IMR-90 (cell line): ENCODE data around the gene FAH. TPM values are rescaled to one million over a fixed set of nuclear protein-coding genes. Genes with fewer than 3 reads are reported as not detected.

ENCODE experiments used
- ATAC-seq: fragments of 200-7000 bp; cut with Tn5 transposase; 2 replicates; pipeline ENCODE4 v1.9.1; 2020; ENCODE audit warnings: low read depth, mild to moderate bottlenecking, moderate library complexity
- BruUV-seq: library from RNA; stranded (reverse); fragments of 400-500 nt; replicated peaks from 2 replicates; lab custom pipeline; 2021; lab: Mats Ljungman, UMichigan
- CTCF ChIA-PET: fragments of 300-600 bp; formaldehyde crosslinking; extraction: SDS; loops from one replicate; lab custom pipeline; 2021; ENCODE audit warnings: antibody characterized with exemption; lab: Yijun Ruan, JAX
- POLR2A ChIA-PET: fragments of 300-600 bp; sonication (Branson Sonifier 250); formaldehyde crosslinking; loops from one replicate; lab custom pipeline; 2022; ENCODE audit warnings: antibody characterized with exemption; ENCODE audit not compliant: unreplicated experiment; lab: Charles Lee
- DNase-seq: peaks from one replicate; pipeline ENCODE4 v3.0.0; 2013
- H2AFZ ChIP-seq: replicated peaks from 2 replicates; pipeline ENCODE3; 2013; ENCODE audit warnings: low read length, mild to moderate bottlenecking; ENCODE audit not compliant: poor library complexity
- H2AK5ac ChIP-seq: 2 replicates; pipeline ENCODE4 v1.6.1; 2013; ENCODE audit warnings: low read depth, low read length, inconsistent platforms
- H2AK9ac ChIP-seq: replicated peaks from 2 replicates; pipeline ENCODE3; 2013; ENCODE audit warnings: mild to moderate bottlenecking, low read depth, low read length, moderate library complexity; ENCODE audit not compliant: poor library complexity
- H2BK120ac ChIP-seq: 2 replicates; pipeline ENCODE4 v1.6.1; 2013; ENCODE audit warnings: low read depth, low read length, inconsistent platforms
- H2BK15ac ChIP-seq: 3 replicates; pipeline ENCODE4 v1.6.1; 2013; ENCODE audit warnings: low read depth, low read length, inconsistent platforms
- H2BK20ac ChIP-seq: 2 replicates; pipeline ENCODE4 v1.6.1; 2013; ENCODE audit warnings: low read depth, mild to moderate bottlenecking, inconsistent platforms, low read length, moderate library complexity
- H2BK5ac ChIP-seq: 2 replicates; pipeline ENCODE4 v1.6.1; 2013; ENCODE audit warnings: mild to moderate bottlenecking, low read depth, low read length, inconsistent platforms; ENCODE audit not compliant: poor library complexity, severe bottlenecking
- H3K14ac ChIP-seq: replicated peaks from 2 replicates; pipeline ENCODE4 v1.6.1; 2013; ENCODE audit warnings: low read depth, low read length, inconsistent platforms
- H3K18ac ChIP-seq: 2 replicates; pipeline ENCODE4 v1.6.1; 2013; ENCODE audit warnings: low read depth, low read length, control low read depth
- H3K23ac ChIP-seq: 2 replicates; pipeline ENCODE4 v1.6.1; 2013; ENCODE audit warnings: low read depth, low read length, inconsistent platforms
- H3K27ac ChIP-seq: 2 replicates; pipeline ENCODE4 v1.5.1; 2013; ENCODE audit warnings: mild to moderate bottlenecking, control low read depth, low read length; ENCODE audit not compliant: insufficient read depth
- H3K27me3 ChIP-seq: 2 replicates; pipeline ENCODE4 v1.6.1; 2013; ENCODE audit warnings: low read length; ENCODE audit not compliant: control insufficient read depth, insufficient read depth
- H3K36me3 ChIP-seq: 2 replicates; pipeline ENCODE4 v1.6.1; 2013; ENCODE audit warnings: low read length, mixed read lengths; ENCODE audit not compliant: control insufficient read depth, insufficient read depth
- H3K4ac ChIP-seq: 2 replicates; pipeline ENCODE4 v1.6.1; 2013; ENCODE audit warnings: low read depth, low read length, inconsistent platforms
- H3K4me1 ChIP-seq: 2 replicates; pipeline ENCODE4 v1.6.1; 2013; ENCODE audit warnings: low read length, mixed read lengths; ENCODE audit not compliant: control insufficient read depth, insufficient read depth
- H3K4me2 ChIP-seq: 2 replicates; pipeline ENCODE4 v1.6.1; 2013; ENCODE audit warnings: low read depth, mild to moderate bottlenecking, control low read depth, low read length, moderate library complexity
- H3K4me3 ChIP-seq: 2 replicates; pipeline ENCODE4 v1.5.1; 2013; ENCODE audit warnings: low read depth, mild to moderate bottlenecking, control low read depth, low read length, moderate library complexity; ENCODE audit not compliant: insufficient read depth
- H3K56ac ChIP-seq: 2 replicates; pipeline ENCODE4 v1.6.1; 2013; ENCODE audit warnings: low read length, inconsistent platforms; ENCODE audit not compliant: insufficient read depth; ENCODE audit errors: extremely low read depth
- H3K79me1 ChIP-seq, 2 experiments: 2 replicates each; pipeline ENCODE4 v1.6.1; 2013; ENCODE audit warnings: low read length in 2 of 2, inconsistent platforms in 1 of 2, low read depth in 1 of 2
- H3K9ac ChIP-seq: 2 replicates; pipeline ENCODE4 v1.6.1; 2013; ENCODE audit warnings: low read depth, low read length, control low read depth
- H3K9me1 ChIP-seq: 2 replicates; pipeline ENCODE4 v1.6.1; 2013; ENCODE audit warnings: low read length, inconsistent platforms; ENCODE audit not compliant: insufficient read depth
- H3K9me3 ChIP-seq: 2 replicates; pipeline ENCODE4 v1.6.1; 2013; ENCODE audit warnings: low read length; ENCODE audit not compliant: control insufficient read depth, insufficient read depth
- H4K20me1 ChIP-seq: 2 replicates; pipeline ENCODE4 v1.6.1; 2013; ENCODE audit warnings: low read length, inconsistent platforms; ENCODE audit not compliant: insufficient read depth
- H4K5ac ChIP-seq: 2 replicates; pipeline ENCODE4 v1.6.1; 2013; ENCODE audit warnings: mild to moderate bottlenecking, low read depth, low read length, control low read depth
- H4K8ac ChIP-seq, 2 experiments: 2 replicates each; pipeline ENCODE4 v1.6.1; 2013; ENCODE audit warnings: low read depth in 2 of 2, low read length in 2 of 2, control low read depth in 1 of 2, inconsistent platforms in 1 of 2
- H4K91ac ChIP-seq: 2 replicates; pipeline ENCODE4 v1.6.1; 2013; ENCODE audit warnings: low read depth, low read length, inconsistent platforms; ENCODE audit not compliant: insufficient read depth
- BHLHE40 ChIP-seq: fragments of 150-350 bp; IDR thresholded peaks from 2 replicates; pipeline ENCODE4 v1.6.1; 2016; ENCODE audit warnings: mild to moderate bottlenecking, low read depth, low read length
- CEBPB ChIP-seq: IDR thresholded peaks from 2 replicates; pipeline ENCODE4 v1.6.1; 2012; ENCODE audit warnings: low read depth, low read length, improper control_type of control experiment
- ELK1 ChIP-seq: fragments of 150-350 bp; IDR thresholded peaks from 2 replicates; pipeline ENCODE4 v1.6.1; 2016; ENCODE audit warnings: low read depth, mild to moderate bottlenecking, low read length, moderate library complexity, borderline replicate concordance
- MAFK ChIP-seq: IDR thresholded peaks from 2 replicates; pipeline ENCODE4 v1.6.1; 2012; ENCODE audit warnings: low read depth, low read length, improper control_type of control experiment
- MAZ ChIP-seq: IDR thresholded peaks from 2 replicates; pipeline ENCODE4 v1.6.1; 2012; ENCODE audit warnings: low read depth, mild to moderate bottlenecking, low read length, improper control_type of control experiment, moderate library complexity, borderline replicate concordance
- MXI1 ChIP-seq: IDR thresholded peaks from 2 replicates; pipeline ENCODE4 v1.6.1; 2012; ENCODE audit warnings: low read depth, mild to moderate bottlenecking, low read length, moderate library complexity, borderline replicate concordance
- RCOR1 ChIP-seq: IDR thresholded peaks from 2 replicates; pipeline ENCODE4 v1.6.1; 2012; ENCODE audit warnings: mild to moderate bottlenecking, low read length, improper control_type of control experiment; ENCODE audit not compliant: insufficient replicate concordance
- RFX5 ChIP-seq: IDR thresholded peaks from 2 replicates; pipeline ENCODE4 v1.8.0; 2012; ENCODE audit warnings: low read depth, mild to moderate bottlenecking, low read length, moderate library complexity
- SMC3 ChIP-seq: fragments of 150-350 bp; IDR thresholded peaks from 2 replicates; pipeline ENCODE4 v1.6.1; 2016; ENCODE audit warnings: low read depth, mild to moderate bottlenecking, antibody characterized with exemption, low read length, moderate library complexity
- WGBS, 2 experiments: methylation state at CpG; one replicate each; pipeline versions ENCODE4 v1.1.5 to v1.1.7; 2013; ENCODE audit warnings: missing lambda C conversion rate in 2 of 2; ENCODE audit not compliant: insufficient read length in 1 of 2; ENCODE audit errors: extremely low coverage in 2 of 2; 5-methylcytosine and 5-hydroxymethylcytosine counted together
- dilution Hi-C: fragments of 300-500 bp; cut with HindIII; formaldehyde crosslinking; loops from one replicate; pipeline ENCODE4 v1.14.3; 2018; ENCODE audit warnings: low sequenced_read_pairs; ENCODE audit not compliant: unreplicated experiment
- in situ Hi-C: fragments of 300-500 bp; cut with MboI; formaldehyde crosslinking; loops from 3 replicates; pipeline ENCODE4 v1.14.3; 2019; ENCODE audit warnings: low sequenced_read_pairs, inconsistent platforms, mixed read lengths
- intact Hi-C: fragments of 100-400 bp; cut with micrococcal nuclease; formaldehyde crosslinking; loops from 2 replicates; pipeline ENCODE4 v1.10.0; 2022
- polyA plus RNA-seq, 3 experiments: library from polyadenylated mRNA; depleted of rRNA; stranded (reverse); fragments of >200 nt; gene quantifications; 2 replicates each; pipeline ENCODE4 v1.2.3, GENCODE V29; 2012; ENCODE audit warnings: low replicate concordance in 1 of 3
- total RNA-seq: library from RNA; depleted of rRNA; stranded (reverse); fragments of >200 nt; gene quantifications from 2 replicates; pipeline ENCODE4 v1.2.3, GENCODE V29; 2012

The FAH gene
- total and polyA plus RNA-seq, 2 of the 4 experiments (the other 2 are of a cell fraction): 43.1 to 48.6 TPM

- TF ChIP-seq BHLHE40 (no peak), CEBPB (no peak), RFX5 (no peak), RCOR1 (no peak), MAFK (no peak), MXI1 (no peak), MAZ (no peak), ELK1 (no peak), SMC3 (no peak)
- ChIA-PET CTCF (interaction anchor here (1.1 kb wide), 1 partner anchor 66 kb away, joined by 3 read pairs; no protein-coding TSS in a partner anchor), POLR2A (no interaction called here)
- DNase-seq: no peak
- Histone ChIP-seq H4K20me1 (no peaks in the 10 kb centered on the region), H2AK9ac (no peak overlapping the region), H3K9me1 (peaks cover 22% of the 10 kb centered on the region), H3K4me3 (no peak overlapping the region), H3K56ac (no peak overlapping the region), H4K91ac (no peak overlapping the region), H2AK5ac (no peak overlapping the region), H2AFZ (no peak overlapping the region), H2BK15ac (no peak overlapping the region), H3K14ac (no peak overlapping the region), H3K79me1 (peaks cover 17 to 50% of the 10 kb centered on the region in 2 experiments), H2BK5ac (no peak overlapping the region), H2BK20ac (no peak overlapping the region), H3K27ac (no peak overlapping the region), H4K8ac (no peak overlapping the region), H3K27me3 (no peaks in the 10 kb centered on the region), H3K23ac (no peak overlapping the region), H3K4ac (no peak overlapping the region), H3K9ac (no peak overlapping the region), H3K4me2 (no peak overlapping the region), H2BK120ac (no peak overlapping the region), H4K5ac (no peak overlapping the region), H3K4me1 (peaks cover 21% of the 10 kb centered on the region), H3K9me3 (no peaks in the 10 kb centered on the region), H3K36me3 (peaks cover 10% of the 10 kb centered on the region), H3K18ac (no peak overlapping the region)
- no TSS peak for BruUV-seq
- no peak for ATAC-seq
- WGBS, 2 experiments: no CpG with 5 or more reads among the region's 8 CpGs
- in situ Hi-C loops (no loop called here), intact Hi-C loops (no loop called here), dilution Hi-C loops (no loop called here)
These were observed 3.4 kb downstream of the FAH start for GRCh38 chr15:80156176-80156720.
